ENCODE data around the gene AGBL5.

The AGBL5 gene

DNA sequence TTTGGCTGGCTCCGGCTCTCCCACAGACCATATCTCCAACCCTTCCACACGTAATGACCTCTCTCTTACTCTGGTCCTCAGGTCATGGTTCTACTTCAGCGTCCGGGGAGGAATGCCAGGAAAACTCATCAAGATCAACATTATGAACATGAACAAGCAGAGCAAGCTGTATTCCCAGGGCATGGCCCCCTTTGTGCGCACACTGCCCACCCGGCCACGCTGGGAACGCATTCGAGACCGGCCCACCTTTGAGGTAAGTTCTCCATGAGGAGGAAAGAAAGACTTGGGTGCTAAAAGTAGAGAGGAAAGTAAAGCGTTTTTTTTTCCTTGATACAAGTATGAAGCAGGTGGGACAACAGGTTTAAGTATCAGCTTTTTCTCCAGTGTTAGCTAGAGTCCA, 1.9 kb downstream of the AGBL5 start:
- H3K36me3 Mint-ChIP-seq, result peaks cover 26 to 46% of the 10 kb centered on the region in 2 donors
- H3K9me3 Mint-ChIP-seq, result peaks cover 1 to 7% of the 10 kb centered on the region in 2 donors
- peaks cover 9 to 12% of the 10 kb centered on the region in 2 donors for H3K27me3 Mint-ChIP-seq
- ATAC-seq (replicated peaks) (no peak), DNase-seq (no peak)
- H3K4me1 Mint-ChIP-seq, result peaks cover 20 to 31% of the 10 kb centered on the region in 2 donors
- H3K4me3 Mint-ChIP-seq, result no peak overlapping the region
- no peak overlapping the region for H3K27ac Mint-ChIP-seq

DNA sequence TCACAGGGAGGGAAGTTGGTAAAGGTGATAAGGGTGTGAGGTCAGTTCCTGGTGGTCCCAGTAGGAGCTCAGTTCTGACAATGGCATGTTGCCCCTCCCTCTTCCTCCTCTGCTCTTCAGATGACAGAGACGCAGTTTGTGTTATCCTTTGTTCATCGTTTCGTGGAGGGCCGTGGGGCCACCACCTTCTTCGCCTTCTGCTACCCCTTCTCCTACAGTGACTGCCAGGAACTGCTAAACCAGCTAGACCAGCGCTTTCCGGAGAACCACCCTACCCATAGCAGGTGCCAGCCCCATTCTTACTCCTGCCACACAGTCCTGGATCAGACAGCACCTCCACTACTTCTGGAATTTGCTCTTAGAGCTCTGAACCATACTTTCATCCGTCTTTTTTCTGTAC, 2.3 kb downstream of the AGBL5 start:
- no peak for ATAC-seq (replicated peaks)
- H3K9me3 Mint-ChIP-seq, result peaks cover 1 to 7% of the 10 kb centered on the region in 2 donors
- H3K27ac Mint-ChIP-seq, result peak overlapping the region; percentile 72
- H3K4me3 Mint-ChIP-seq, result no peak overlapping the region
- no peak for DNase-seq
- H3K4me1 Mint-ChIP-seq, result peaks cover 20 to 29% of the 10 kb centered on the region in 2 donors
- peaks cover 26 to 51% of the 10 kb centered on the region in 2 donors for H3K36me3 Mint-ChIP-seq
- H3K27me3 Mint-ChIP-seq, result peaks cover 9 to 12% of the 10 kb centered on the region in 2 donors

DNA sequence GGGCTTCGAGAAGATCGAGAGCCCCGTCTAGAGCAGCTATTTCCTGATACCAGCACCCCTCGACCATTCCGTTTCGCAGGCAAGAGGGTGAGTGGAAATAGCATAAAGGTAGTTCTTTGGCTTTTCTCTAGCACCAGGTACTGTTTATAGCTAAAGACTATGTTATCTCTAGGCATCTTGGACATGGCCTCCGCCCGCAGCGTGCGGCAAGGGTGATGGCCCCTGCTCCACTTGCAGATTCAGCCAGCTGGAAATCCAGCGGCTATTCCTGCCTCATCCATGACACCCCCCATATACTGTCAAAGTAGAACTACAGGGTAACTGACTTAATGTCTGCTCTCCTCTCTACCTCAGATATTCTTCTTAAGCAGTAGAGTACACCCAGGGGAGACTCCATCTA, 3.3 kb downstream of the AGBL5 start:
- ATAC-seq (replicated peaks), result no peak
- H3K4me1 Mint-ChIP-seq, result peaks cover 16 to 24% of the 10 kb centered on the region in 2 donors
- H3K4me3 Mint-ChIP-seq, result no peak overlapping the region
- H3K27me3 Mint-ChIP-seq, result peaks cover 9 to 12% of the 10 kb centered on the region in 2 donors
- no peak for DNase-seq
- H3K9me3 Mint-ChIP-seq, result peaks cover 1 to 7% of the 10 kb centered on the region in 2 donors
- peaks cover 26 to 58% of the 10 kb centered on the region in 2 donors for H3K36me3 Mint-ChIP-seq
- peak overlapping the region; percentile 27 for H3K27ac Mint-ChIP-seq

DNA sequence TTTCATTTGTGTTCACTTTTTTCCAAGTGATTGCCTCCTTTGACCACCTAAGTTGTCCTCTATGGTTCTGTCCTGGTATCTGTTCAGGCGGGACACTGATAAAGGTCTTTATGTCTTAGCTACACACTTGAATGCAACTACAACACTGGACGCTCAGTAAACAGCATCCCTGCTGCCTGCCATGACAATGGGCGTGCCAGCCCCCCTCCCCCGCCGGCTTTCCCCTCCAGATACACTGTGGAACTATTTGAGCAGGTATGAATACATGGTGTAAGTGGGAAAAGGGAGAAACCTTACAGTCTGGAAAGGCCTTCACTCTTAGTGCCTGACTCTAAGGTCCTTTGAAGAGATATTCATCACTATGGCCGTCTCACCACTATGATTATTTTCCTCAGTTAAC, 5.7 kb downstream of the AGBL5 start:
- DNase-seq (no peak), ATAC-seq (replicated peaks) (no peak)
- H3K9me3 Mint-ChIP-seq, result no peaks in the 10 kb centered on the region
- no peak overlapping the region for H3K4me3 Mint-ChIP-seq
- H3K27ac Mint-ChIP-seq, result no peak overlapping the region
- no peaks in the 10 kb centered on the region for H3K27me3 Mint-ChIP-seq
- peaks cover 14 to 47% of the 10 kb centered on the region in 2 donors for H3K36me3 Mint-ChIP-seq
- peaks cover 2% of the 10 kb centered on the region in 2 donors for H3K4me1 Mint-ChIP-seq

DNA sequence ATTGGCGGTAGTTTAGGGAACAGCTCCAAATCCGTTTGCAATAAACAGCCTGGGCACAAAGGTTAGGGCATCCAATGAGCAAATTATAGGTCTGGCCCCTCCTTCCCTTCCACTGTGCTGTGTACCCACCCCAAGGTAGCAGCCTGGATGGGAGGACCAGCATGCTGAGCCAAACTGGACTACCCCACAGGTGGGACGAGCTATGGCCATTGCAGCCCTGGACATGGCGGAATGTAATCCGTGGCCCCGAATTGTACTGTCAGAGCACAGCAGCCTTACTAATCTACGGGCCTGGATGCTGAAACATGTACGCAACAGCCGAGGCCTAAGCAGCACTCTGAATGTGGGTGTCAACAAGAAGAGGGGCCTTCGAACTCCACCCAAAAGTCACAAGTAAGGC, 6.7 kb downstream of the AGBL5 start:
- H3K36me3 Mint-ChIP-seq, result peaks cover 14 to 53% of the 10 kb centered on the region in 2 donors
- no peak for ATAC-seq (replicated peaks)
- no peak overlapping the region for H3K27ac Mint-ChIP-seq
- no peak for DNase-seq
- H3K9me3 Mint-ChIP-seq, result no peaks in the 10 kb centered on the region
- peaks cover 0 to 2% of the 10 kb centered on the region in 2 donors for H3K4me1 Mint-ChIP-seq
- H3K27me3 Mint-ChIP-seq, result no peaks in the 10 kb centered on the region
- no peak overlapping the region for H3K4me3 Mint-ChIP-seq

DNA sequence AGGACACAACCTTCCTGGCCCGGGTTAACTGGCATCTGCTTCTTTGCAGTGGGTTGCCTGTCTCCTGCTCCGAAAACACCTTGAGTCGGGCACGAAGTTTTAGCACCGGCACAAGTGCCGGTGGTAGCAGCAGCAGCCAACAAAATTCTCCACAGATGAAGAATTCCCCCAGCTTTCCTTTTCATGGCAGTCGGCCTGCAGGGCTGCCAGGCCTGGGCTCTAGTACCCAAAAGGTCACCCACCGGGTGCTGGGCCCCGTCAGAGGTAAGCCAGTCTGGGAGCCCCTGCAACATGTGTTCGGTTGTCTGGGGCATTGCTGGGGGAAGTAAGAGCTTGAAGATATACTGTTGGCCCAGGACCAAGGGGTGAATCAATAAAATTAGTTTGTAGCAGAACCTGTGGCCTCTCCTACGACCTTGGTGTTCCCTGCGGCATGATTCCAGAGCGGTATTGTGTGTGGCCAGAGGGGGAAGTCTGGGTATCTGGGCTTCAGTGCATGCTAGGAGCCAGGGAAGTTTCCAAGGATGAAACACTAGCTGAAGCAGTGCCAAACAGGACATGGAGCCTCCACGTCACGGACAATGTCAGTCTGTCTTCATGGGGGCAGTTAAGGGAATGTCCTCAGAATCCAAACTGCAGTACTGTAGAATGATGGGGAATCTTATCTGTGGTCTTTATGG, 7.8 kb downstream of the AGBL5 start:
- Mint-ChIP-seq H3K27ac (no peak overlapping the region), H3K4me3 (no peak overlapping the region), H3K27me3 (no peaks in the 10 kb centered on the region)

DNA sequence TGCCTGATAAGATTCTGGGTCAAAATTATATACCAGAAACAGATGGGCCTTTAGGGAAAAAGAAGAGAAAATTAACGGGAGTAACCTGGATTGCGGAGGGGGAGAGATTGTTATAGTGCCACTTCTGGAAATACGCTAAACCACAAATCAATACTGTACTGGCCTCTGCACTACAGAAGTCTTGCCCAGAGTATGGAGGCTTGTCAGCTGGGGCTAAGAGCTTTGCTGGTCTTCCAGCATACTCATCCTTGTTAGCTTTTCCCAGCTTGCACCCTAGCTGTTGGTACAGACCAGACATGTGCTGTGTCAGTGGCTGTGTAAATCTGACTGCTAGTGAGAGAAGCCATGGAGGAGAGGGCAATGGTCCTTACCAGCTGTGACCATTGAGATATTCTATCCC, 8.9 kb downstream of the AGBL5 start:
- H3K27ac Mint-ChIP-seq, result no peak overlapping the region
- no peak overlapping the region for H3K4me3 Mint-ChIP-seq
- peaks cover 2 to 7% of the 10 kb centered on the region in 2 donors for H3K4me1 Mint-ChIP-seq
- DNase-seq (no peak), ATAC-seq (replicated peaks) (no peak)
- H3K9me3 Mint-ChIP-seq, result no peaks in the 10 kb centered on the region
- H3K36me3 Mint-ChIP-seq, result peaks cover 16 to 52% of the 10 kb centered on the region in 2 donors
- H3K27me3 Mint-ChIP-seq, result no peaks in the 10 kb centered on the region

More for the DNA sequence above, 7.8 kb downstream of the AGBL5 start:
- DNase-seq, result no peak
- H3K4me1 Mint-ChIP-seq, result peaks cover 1 to 2% of the 10 kb centered on the region in 2 donors
- no peak for ATAC-seq (replicated peaks)
- H3K9me3 Mint-ChIP-seq, result no peaks in the 10 kb centered on the region
- H3K36me3 Mint-ChIP-seq, result peaks cover 16 to 53% of the 10 kb centered on the region in 2 donors

DNA sequence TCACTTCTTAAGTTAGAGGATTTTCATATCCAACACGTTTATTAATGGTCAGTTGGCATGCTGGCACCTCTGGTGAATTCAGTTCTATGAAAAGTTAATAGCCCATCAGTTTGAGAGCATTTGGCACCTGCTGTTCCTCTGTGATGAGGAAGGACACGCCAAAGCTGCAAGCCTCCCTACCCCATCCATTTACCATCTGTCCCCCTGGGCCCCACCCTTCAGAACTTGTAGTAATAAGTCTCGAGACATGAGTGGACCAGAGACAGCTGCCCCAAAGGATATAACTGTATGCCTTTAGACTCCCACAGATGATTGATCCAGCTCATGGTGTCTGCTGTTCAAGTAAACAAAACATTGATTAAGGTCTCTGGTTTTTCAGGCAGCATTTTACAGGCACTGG, 13.7 kb downstream of the AGBL5 start:
- DNase-seq, result no peak
- no peak for ATAC-seq (replicated peaks)
- Mint-ChIP-seq H3K4me3 (no peak overlapping the region), H3K36me3 (peaks cover 37 to 60% of the 10 kb centered on the region in 2 donors), H3K9me3 (no peaks in the 10 kb centered on the region), H3K4me1 (peaks cover 22 to 40% of the 10 kb centered on the region in 2 donors), H3K27me3 (no peaks in the 10 kb centered on the region), H3K27ac (no peak overlapping the region)

DNA sequence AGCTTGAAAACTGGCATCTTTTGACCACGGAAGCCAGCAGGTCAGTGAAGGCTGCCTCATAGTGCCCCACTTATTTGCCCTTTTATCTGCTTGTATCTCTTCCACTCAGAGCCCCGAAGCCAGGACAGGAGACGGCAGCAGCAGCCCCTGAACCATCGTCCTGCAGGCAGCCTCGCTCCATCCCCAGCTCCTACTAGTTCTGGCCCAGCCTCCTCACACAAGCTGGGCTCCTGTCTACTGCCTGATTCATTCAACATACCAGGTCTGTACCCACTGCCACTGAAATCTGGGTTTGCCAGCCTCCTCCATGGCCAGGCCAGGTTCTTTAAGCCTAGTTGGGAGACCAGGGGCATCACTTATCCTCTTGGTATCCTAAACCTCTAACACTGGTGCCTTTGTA, 15.9 kb downstream of the AGBL5 start:
- H3K4me3 Mint-ChIP-seq, result no peak overlapping the region
- no peak for ATAC-seq (replicated peaks)
- H3K4me1 Mint-ChIP-seq, result peaks cover 30 to 54% of the 10 kb centered on the region in 2 donors
- no peak for DNase-seq
- no peaks in the 10 kb centered on the region for H3K9me3 Mint-ChIP-seq
- H3K27ac Mint-ChIP-seq, result no peak overlapping the region
- peaks cover 37 to 61% of the 10 kb centered on the region in 2 donors for H3K36me3 Mint-ChIP-seq
- H3K27me3 Mint-ChIP-seq, result no peaks in the 10 kb centered on the region

DNA sequence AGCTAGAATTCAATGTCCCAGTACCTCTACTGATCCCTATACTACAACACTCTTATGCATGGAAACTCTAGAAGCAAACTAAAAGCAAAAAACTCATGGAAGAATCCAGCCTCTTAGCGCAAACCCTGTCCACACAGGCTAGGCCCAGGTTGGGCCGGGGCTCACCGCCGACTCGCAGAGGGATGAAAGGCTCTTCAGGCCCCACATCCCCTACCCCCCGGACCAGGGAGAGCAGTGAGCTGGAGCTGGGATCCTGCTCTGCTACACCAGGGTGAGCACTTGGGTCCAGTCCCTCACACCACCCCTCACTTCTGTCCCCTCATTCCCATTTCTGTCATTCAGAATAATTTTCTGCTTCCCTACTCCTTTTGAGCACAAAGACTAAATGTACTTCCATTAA, 18.0 kb downstream of the AGBL5 start:
- Mint-ChIP-seq H3K27ac (peak overlapping the region; percentile 62), H3K27me3 (no peaks in the 10 kb centered on the region), H3K4me1 (peaks cover 38 to 64% of the 10 kb centered on the region in 2 donors), H3K4me3 (peak overlapping the region in 1 of 2 donors; percentile 96), H3K36me3 (peaks cover 29 to 45% of the 10 kb centered on the region in 2 donors), H3K9me3 (no peaks in the 10 kb centered on the region)
- DNase-seq (no peak), ATAC-seq (replicated peaks) (no peak)

DNA sequence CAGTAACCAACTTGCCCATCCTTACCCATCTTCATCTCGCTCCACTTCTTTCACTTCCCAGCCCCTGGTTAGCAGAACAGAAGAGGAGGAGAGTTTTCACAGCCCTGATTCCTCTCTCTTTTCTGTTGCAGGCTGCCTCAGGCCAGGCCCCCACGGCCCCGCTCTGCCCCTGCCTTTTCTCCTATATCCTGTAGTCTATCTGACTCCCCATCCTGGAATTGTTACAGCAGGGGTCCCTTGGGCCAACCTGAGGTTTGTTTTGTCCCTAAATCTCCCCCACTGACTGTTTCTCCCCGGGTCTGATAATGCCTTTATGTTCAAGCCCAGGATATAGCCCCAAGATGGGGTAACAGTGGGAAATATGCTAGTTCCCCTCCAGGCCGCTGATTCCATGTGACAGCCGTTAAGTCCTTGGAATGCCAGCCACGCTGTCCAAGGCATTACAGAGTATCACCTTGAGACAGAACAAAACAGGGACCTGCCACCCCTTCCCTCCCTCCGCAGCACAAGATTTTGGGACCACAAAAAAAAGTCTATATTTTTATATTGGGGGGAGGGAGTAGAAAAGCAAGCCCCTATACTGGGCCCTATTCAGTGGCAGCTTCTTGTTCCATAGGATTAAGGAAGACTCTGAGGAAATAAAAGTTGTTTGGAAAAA, 18.6 kb downstream of the AGBL5 start:
- Mint-ChIP-seq H3K4me1 (peaks cover 43 to 67% of the 10 kb centered on the region in 2 donors), H3K27me3 (no peaks in the 10 kb centered on the region), H3K4me3 (peak overlapping the region; percentile 94 to 96), H3K9me3 (no peaks in the 10 kb centered on the region), H3K36me3 (peaks cover 28 to 41% of the 10 kb centered on the region in 2 donors), H3K27ac (peak overlapping the region; percentile 62)
- DNase-seq (no peak), ATAC-seq (replicated peaks) (no peak)

DNA sequence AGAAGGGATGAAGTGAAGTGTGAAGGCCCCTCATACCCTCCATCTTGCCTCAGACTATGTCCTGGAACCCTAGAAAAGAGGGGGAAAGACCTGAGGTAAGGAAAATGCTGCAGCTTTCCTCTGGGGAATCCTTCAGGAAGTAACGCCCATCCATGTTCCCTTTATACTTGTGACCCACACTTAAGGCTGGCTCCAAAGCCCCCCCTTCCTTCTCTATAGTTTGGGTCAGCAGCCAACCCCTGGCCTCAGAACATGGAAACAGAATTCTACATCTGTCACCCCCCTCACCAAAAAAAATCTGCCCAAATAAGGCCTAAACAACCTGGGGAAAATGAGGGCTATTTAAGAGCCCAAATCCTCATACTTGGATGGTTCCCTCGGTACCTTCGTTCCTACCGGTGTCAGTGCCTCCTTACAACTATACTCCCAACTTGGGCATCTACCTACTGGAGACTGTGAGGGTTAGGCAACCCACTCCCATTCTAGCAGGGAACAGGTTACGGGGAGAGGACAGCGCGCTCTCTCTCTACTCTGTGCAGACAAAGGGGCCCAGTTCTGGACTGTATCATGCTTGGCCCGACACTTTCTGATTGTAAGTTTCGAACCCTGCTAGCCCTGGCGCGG, 19.3 kb downstream of the AGBL5 start:
- Mint-ChIP-seq H3K4me3 (peak overlapping the region; percentile 94 to 96), H3K27ac (peak overlapping the region; percentile 97), H3K4me1 (peaks cover 46 to 72% of the 10 kb centered on the region in 2 donors), H3K9me3 (no peaks in the 10 kb centered on the region), H3K36me3 (peaks cover 24 to 36% of the 10 kb centered on the region in 2 donors), H3K27me3 (no peaks in the 10 kb centered on the region)
- DNase-seq, result no peak
- peak; percentile 8 to 11 for ATAC-seq (replicated peaks)

DNA sequence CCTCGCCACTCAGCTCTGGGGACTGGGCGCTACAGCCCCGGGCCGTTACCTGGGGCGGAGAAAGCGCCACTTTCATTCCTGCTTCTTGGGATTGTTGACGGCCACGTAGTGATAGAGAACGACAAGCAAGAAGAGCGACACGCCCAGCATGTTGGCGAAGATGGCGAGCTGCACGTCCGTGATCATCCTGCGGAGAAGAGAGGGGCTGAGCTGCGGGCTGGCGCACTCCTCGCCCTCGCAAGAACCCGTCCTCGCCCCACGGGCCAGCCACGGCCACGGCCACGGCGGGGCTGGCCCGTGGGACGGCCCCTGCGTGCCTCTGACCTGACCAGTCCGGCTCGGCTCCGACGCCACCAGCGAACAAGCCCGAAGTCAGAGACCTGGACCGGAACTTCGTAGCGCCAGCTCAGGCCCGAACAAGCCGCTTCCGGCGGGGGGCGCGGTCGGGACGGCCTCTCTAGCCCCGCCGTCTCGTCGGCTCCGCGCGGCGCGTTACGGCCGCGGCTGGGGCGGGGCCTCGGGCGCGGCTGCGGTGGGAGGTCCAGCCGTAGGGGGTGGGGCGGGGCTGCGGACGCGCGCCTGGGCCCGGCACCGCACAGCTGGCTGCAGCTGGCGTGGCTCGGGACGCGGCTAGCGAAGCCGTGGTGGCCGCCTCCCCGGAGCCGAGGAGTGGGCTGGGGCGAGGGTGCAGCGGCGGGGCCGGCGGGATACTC, 20.0 kb downstream of the AGBL5 start, which contains the start of gene OST4:
TSS of gene OST4 (minus strand) at position 378 of the 713 bp plus-strand sequence.
- H3K4me3 Mint-ChIP-seq, result peak within 1 kb of the TSS; percentile 94 to 96
- peaks cover 0 to 2% of the 10 kb centered on the region in 2 donors for H3K9me3 Mint-ChIP-seq
- no peaks in the 10 kb centered on the region for H3K27me3 Mint-ChIP-seq
- H3K4me1 Mint-ChIP-seq, result peaks cover 46 to 73% of the 10 kb centered on the region in 2 donors
- ATAC-seq (replicated peaks) (peak; percentile 94 to 96), DNase-seq (peak; percentile 90)
- H3K36me3 Mint-ChIP-seq, result peaks cover 18 to 30% of the 10 kb centered on the region in 2 donors
- peak within 1 kb of the TSS; percentile 97 for H3K27ac Mint-ChIP-seq

Measured in stimulated activated naive B cell treated with anti-CD40 and anti-IgM and Interleukin-4, amounts not matched to agents 10 μg/mL and 1 μg/mL and 100 μg/mL, for 72 hours (primary cell).